Measurements from ENCODE around the gene MNS1.
"Not testable (repeated sequence)": the region's sequence is repeated elsewhere in the genome, so short reads cannot be mapped to it uniquely, and the experiment has no call there.

MNS1 gene

GRCh38 chr15:56464893-56465520 lies at the start of gene MNS1:
MNS1 (minus strand) TSS chr15:56465137; CDS start chr15:56464972, 165 bp downstream.
- DNase-seq, result peak; percentile 49

- DNase-seq, result no peak
Observed at GRCh38 chr15:56496635-56497034, 31.7 kb upstream of the MNS1 start.

GRCh38 chr15:56495533-56495932 lies 30.6 kb upstream of the MNS1 start:
- no peak for DNase-seq

GRCh38 chr15:56495053-56495452 lies 30.1 kb upstream of the MNS1 start:
- no peak for DNase-seq

GRCh38 chr15:56492791-56493555 lies 28.0 kb upstream of the MNS1 start:
- no peak for DNase-seq

GRCh38 chr15:56492236-56492635 lies 27.3 kb upstream of the MNS1 start:
- DNase-seq, result no peak

GRCh38 chr15:56491110-56491722 lies 26.3 kb upstream of the MNS1 start:
- DNase-seq, result peak; percentile 53

- no peak for DNase-seq
Observed at GRCh38 chr15:56490461-56490860, 25.5 kb upstream of the MNS1 start.

GRCh38 chr15:56486206-56486605 lies 21.3 kb upstream of the MNS1 start:
- DNase-seq, result not testable (repeated sequence)

- DNase-seq, result not testable (repeated sequence)
Observed at GRCh38 chr15:56485426-56485825, 20.5 kb upstream of the MNS1 start.

- DNase-seq, result no peak
Observed at GRCh38 chr15:56484287-56484686, 19.4 kb upstream of the MNS1 start.

- no peak for DNase-seq
Observed at GRCh38 chr15:56475351-56475750, 10.4 kb upstream of the MNS1 start.

GRCh38 chr15:56473017-56473416 lies 8.1 kb upstream of the MNS1 start:
- no peak for DNase-seq

GRCh38 chr15:56472278-56472677 lies 7.3 kb upstream of the MNS1 start:
- no peak for DNase-seq

- no peak for DNase-seq
Observed at GRCh38 chr15:56471440-56472069, 6.6 kb upstream of the MNS1 start.

- no peak for DNase-seq
Observed at GRCh38 chr15:56469483-56469882, 4.5 kb upstream of the MNS1 start.

- no peak for DNase-seq
Observed at GRCh38 chr15:56468401-56468800, 3.5 kb upstream of the MNS1 start.

GRCh38 chr15:56467616-56468015 lies 2.7 kb upstream of the MNS1 start:
- DNase-seq, result no peak

- no peak for DNase-seq
Observed at GRCh38 chr15:56460947-56461346, 4.0 kb downstream of the MNS1 start.

GRCh38 chr15:56460071-56460470 lies 4.9 kb downstream of the MNS1 start:
- DNase-seq, result no peak

GRCh38 chr15:56459096-56459495 lies 5.8 kb downstream of the MNS1 start:
- no peak for DNase-seq

- no peak for DNase-seq
Observed at GRCh38 chr15:56456229-56456628, 8.7 kb downstream of the MNS1 start.

- no peak for DNase-seq
Observed at GRCh38 chr15:56454836-56455235, 10.1 kb downstream of the MNS1 start.

GRCh38 chr15:56445746-56446145 lies 19.2 kb downstream of the MNS1 start:
- no peak for DNase-seq

All from activated gamma-delta T cell treated with Interleukin-2 at 50 U/mL for 16 hours (primary cell).